K562 (cell line): ENCODE measurements around the gene ZFYVE19. TPM values are rescaled to one million over a fixed set of nuclear protein-coding genes. Genes with fewer than 3 reads are reported as not detected.

ENCODE experiments used
- CBX2 ChIP-seq: fragments of 200-600 bp; sonication (generic); IDR thresholded peaks from one replicate; pipeline ENCODE4 v1.6.1; 2012; ENCODE audit warnings: mild to moderate bottlenecking, low read length, inconsistent platforms; ENCODE audit not compliant: insufficient read depth, poor library complexity, severe bottlenecking
- CTBP1 ChIP-seq: fragments of 450-650 bp; IDR thresholded peaks from 2 replicates; pipeline ENCODE4 v1.6.1; 2016; ENCODE audit warnings: borderline replicate concordance
- FOSL1 ChIP-seq: fragments of 200-800 bp; sonication (Bioruptor generic); conservative IDR thresholded peaks from 2 replicates; pipeline ENCODE4 v1.6.1; 2016; ENCODE audit warnings: missing genetic modification characterization, missing compliant biosample characterization
- MAFG ChIP-seq: fragments of 450-650 bp; conservative IDR thresholded peaks from 2 replicates; pipeline ENCODE4 v1.6.1; 2016; ENCODE audit warnings: missing genetic modification characterization, missing compliant biosample characterization
- MAFK ChIP-seq: IDR thresholded peaks from 2 replicates; pipeline ENCODE4 v1.6.1; 2011; ENCODE audit warnings: low read length, improper control_type of control experiment
- NFE2 ChIP-seq: IDR thresholded peaks from 2 replicates; pipeline ENCODE4 v1.6.1; 2014; ENCODE audit warnings: antibody characterized with exemption, low read depth
- POLR2AphosphoS2 ChIP-seq: IDR thresholded peaks from 2 replicates; pipeline ENCODE4 v1.6.1; 2012; ENCODE audit warnings: low read length, improper control_type of control experiment
- POLR2G ChIP-seq: fragments of 200-400 bp; formaldehyde crosslinking; IDR thresholded peaks from 2 replicates; pipeline ENCODE4 v1.6.1; 2017; ENCODE audit warnings: low read depth, mild to moderate bottlenecking, antibody characterized with exemption, low read length, moderate library complexity
- REST ChIP-seq, 2 experiments: fragments of 450-650 bp; formaldehyde crosslinking in 1 of 2; IDR thresholded peaks; 2 replicates each; pipeline versions ENCODE4 v1.4.0 to v1.6.1; 2014 to 2020; ENCODE audit warnings: mild to moderate bottlenecking in 2 of 2, borderline replicate concordance in 1 of 2, low read depth in 1 of 2
- SLC30A9 ChIP-seq: fragments of 250-450 bp; sonication (Bioruptor Pico); IDR thresholded peaks from 2 replicates; pipeline ENCODE4 v1.8.0; 2022; ENCODE audit warnings: mild to moderate bottlenecking, moderate library complexity
- SRSF7 ChIP-seq: fragments of 200-400 bp; formaldehyde crosslinking; optimal IDR thresholded peaks from 2 replicates; pipeline ENCODE3; 2017; ENCODE audit warnings: mild to moderate bottlenecking, low read depth, low read length
- TAF15 ChIP-seq: fragments of 200-400 bp; formaldehyde crosslinking; IDR thresholded peaks from 2 replicates; pipeline ENCODE4 v1.6.1; 2017; ENCODE audit warnings: mild to moderate bottlenecking, low read depth, low read length, moderate library complexity
- ZKSCAN3 ChIP-seq: fragments of 250-450 bp; sonication (Bioruptor Pico); IDR thresholded peaks from 2 replicates; pipeline ENCODE4 v1.4.0; 2020
- ZNF212 ChIP-seq: fragments of 450-650 bp; formaldehyde crosslinking; IDR thresholded peaks from 2 replicates; pipeline ENCODE4 v1.4.0; 2020; ENCODE audit warnings: mild to moderate bottlenecking
- ZNF263 ChIP-seq: sonication (generic); formaldehyde crosslinking; IDR thresholded peaks from 2 replicates; pipeline ENCODE4 v1.8.0; 2022; ENCODE audit warnings: mild to moderate bottlenecking, missing genetic modification reagents, borderline replicate concordance
- ZNF449 ChIP-seq: fragments of 250-450 bp; sonication (Bioruptor Pico); IDR thresholded peaks from 2 replicates; pipeline ENCODE4 v1.8.0; 2022; ENCODE audit warnings: moderate library complexity, mild to moderate bottlenecking, inconsistent platforms
- ZNF76 ChIP-seq: fragments of 250-450 bp; sonication (Bioruptor Pico); IDR thresholded peaks from 2 replicates; pipeline ENCODE4 v1.4.0; 2020; ENCODE audit warnings: mild to moderate bottlenecking, moderate library complexity, borderline replicate concordance
- polyA plus RNA-seq, 8 experiments: library from polyadenylated mRNA; depleted of rRNA in 4 of 8; stranded (reverse) in 5 of 8; unstranded in 3 of 8; fragments of >200 nt; fragmentation: Nextera tagmentation in 2 of 8; fragmentation: Illumina TruSeq in 1 of 8; extraction: Ambion mirVana in 2 of 8; extraction: Trizol in 1 of 8; gene quantifications; 2 replicates each; pipeline versions ENCODE4 v1.2.1 to v1.2.3, GENCODE V29; 2011 to 2014; ENCODE audit warnings: inconsistent platforms in 1 of 8, missing spikeins in 1 of 8
- total RNA-seq, 7 experiments: library from RNA; depleted of rRNA in 6 of 7; stranded (reverse); fragments of >200 nt in 6 of 7; fragmentation: Illumina TruSeq in 2 of 7; extraction: Trizol in 2 of 7; gene quantifications; 2 replicates each; pipeline versions ENCODE4 v1.2.1 to v1.2.3, GENCODE V29; 2011 to 2021; ENCODE audit warnings: low replicate concordance in 1 of 7

ZFYVE19 gene
- total and polyA plus RNA-seq, 9 of the 15 experiments (the other 6 are each of a cell fraction or from before 2014, with no cell fraction given) = 1.5 to 36.8 (median 19.9) TPM

- TF ChIP-seq REST (IDR thresholded peaks at IDR 0.05; ENCODE audit: borderline replicate concordance) (no peak), REST (CRISPR knock-in tag; IDR thresholded peaks at IDR 0.05; ENCODE audit: low read depth) (no peak), POLR2G (no peak), TAF15 (no peak), FOSL1 (tag) (0 out of 2 replicates have a peak, but pooled peaks have one; percentile 25), SRSF7 (no peak), ZNF263 (no peak), MAFK (peak; percentile 51), CBX2 (no peak), ZNF449 (CRISPR knock-in tag) (no peak), ZNF212 (CRISPR knock-in tag) (no peak), ZKSCAN3 (CRISPR knock-in tag) (no peak), SLC30A9 (CRISPR knock-in tag) (no peak), NFE2 (peak; percentile 82), CTBP1 (no peak), ZNF76 (CRISPR knock-in tag) (no peak), POLR2AphosphoS2 (no peak), MAFG (tag) (peak; percentile 78)
Observed at GRCh38 chr15:40793216-40793989, 13.5 kb upstream of the ZFYVE19 start (continued).
